HCT116 (cell line): ENCODE results near the gene ASS1. TPM values are rescaled to one million over a fixed set of nuclear protein-coding genes. Genes with fewer than 3 reads are reported as not detected.

ENCODE experiments used
- ATAC-seq: fragments of 200-7000 bp; cut with Tn5 transposase; 2 replicates; pipeline ENCODE4 v1.9.1; 2020; ENCODE audit warnings: mild to moderate bottlenecking, moderate library complexity
- BruUV-seq: library from RNA; stranded (reverse); fragments of 400-500 nt; replicated peaks from 2 replicates; lab custom pipeline; 2021; lab: Mats Ljungman, UMichigan
- CTCF ChIA-PET: fragments of 300-600 bp; sonication (Branson Sonifier 250); formaldehyde crosslinking; loops from one replicate; lab custom pipeline; 2021; ENCODE audit warnings: antibody characterized with exemption; lab: Charles Lee
- POLR2A ChIA-PET: fragments of 300-600, 350-600 bp; sonication (Branson Sonifier 250); formaldehyde crosslinking; loops from one replicate; lab custom pipeline; 2021; ENCODE audit warnings: antibody characterized with exemption; lab: Charles Lee
- RAD21 ChIA-PET, 2 experiments: fragments of 300-600 bp; sonication (Branson Sonifier 250); formaldehyde crosslinking; loops; one replicate each; lab custom pipeline; 2023; ENCODE audit warnings: low total read pairs in 2 of 2; ENCODE audit not compliant: uncharacterized antibody in 2 of 2, unreplicated experiment in 2 of 2, low non-redundant PET in 1 of 2; lab: Charles Lee
- DNase-seq: peaks from one replicate; pipeline ENCODE4 v3.0.0-alpha.2; 2010; ENCODE audit warnings: low read depth, low spot score
- H2AFZ ChIP-seq: fragments of 200-600 bp; shearing (Covaris generic), sonication (generic); 2 replicates; pipeline ENCODE4 v1.6.1; 2017; ENCODE audit warnings: low read depth, mixed run types, mixed read lengths, antibody characterized with exemption, low read length; ENCODE audit not compliant: poor library complexity, severe bottlenecking
- H3K27ac ChIP-seq: 2 replicates; pipeline ENCODE4 v1.5.1; 2012; ENCODE audit warnings: low read depth, low read length
- H3K27me3 ChIP-seq: fragments of 200-600 bp; sonication (generic); 2 replicates; pipeline ENCODE4 v1.6.1; 2016; ENCODE audit warnings: mixed run types, low read length, mixed read lengths; ENCODE audit not compliant: insufficient read depth
- H3K36me3 ChIP-seq, 2 experiments: fragments of 200-500 bp in 1 of 2; fragments of 200-600 bp in 1 of 2; sonication (Bioruptor generic) in 1 of 2; sonication (generic) in 1 of 2; 2 replicates each; pipeline versions ENCODE4 v1.5.1 to v1.6.1; 2014 to 2016; ENCODE audit warnings: low read length in 2 of 2, inconsistent platforms in 1 of 2, mixed read lengths in 1 of 2, mixed run types in 1 of 2; ENCODE audit not compliant: insufficient read depth in 2 of 2, control insufficient read depth in 1 of 2
- H3K4me1 ChIP-seq, 2 experiments: fragments of 200-600 bp in 1 of 2; sonication (generic) in 1 of 2; 2 replicates each; pipeline versions ENCODE4 v1.5.1 to v1.6.1; 2012 to 2017; ENCODE audit warnings: low read length in 2 of 2, inconsistent platforms in 1 of 2, mild to moderate bottlenecking in 1 of 2, mixed read lengths in 1 of 2, mixed run types in 1 of 2, moderate library complexity in 1 of 2; ENCODE audit not compliant: insufficient read depth in 2 of 2, control insufficient read depth in 1 of 2
- H3K4me2 ChIP-seq: fragments of 200-600 bp; sonication (generic); 2 replicates; pipeline ENCODE4 v1.6.1; 2017; ENCODE audit warnings: mixed run types, low read length, mixed read lengths
- H3K4me3 ChIP-seq, 2 experiments: fragments of 200-600 bp in 1 of 2; sonication (generic) in 1 of 2; replicated peaks in 1 of 2; 2 replicates each; pipeline ENCODE4 v1.5.1; 2011 to 2016; ENCODE audit warnings: low read length in 2 of 2, control low read depth in 1 of 2, low read depth in 1 of 2, mild to moderate bottlenecking in 1 of 2, mixed read lengths in 1 of 2, mixed run types in 1 of 2
- H3K79me2 ChIP-seq: fragments of 200-600 bp; sonication (generic); 2 replicates; pipeline ENCODE4 v1.6.1; 2017; ENCODE audit warnings: mild to moderate bottlenecking, mixed run types, low read length, moderate library complexity, mixed read lengths; ENCODE audit not compliant: insufficient read depth
- H3K9ac ChIP-seq: fragments of 200-600 bp; sonication (generic); 2 replicates; pipeline ENCODE4 v1.6.1; 2016; ENCODE audit warnings: low read length, mixed read lengths
- H3K9me2 ChIP-seq: fragments of 200-600 bp; sonication (generic), shearing (Covaris generic); 2 replicates; pipeline ENCODE4 v1.6.1; 2017; ENCODE audit warnings: mixed run types, mild to moderate bottlenecking, moderate library complexity; ENCODE audit not compliant: insufficient read depth
- H3K9me3 ChIP-seq, 2 experiments: fragments of 200-500 bp in 1 of 2; fragments of 200-600 bp in 1 of 2; sonication (Bioruptor generic) in 1 of 2; sonication (generic) in 1 of 2; 2 replicates each; pipeline ENCODE4 v1.6.1; 2014 to 2017; ENCODE audit warnings: low read length in 2 of 2, mixed read lengths in 2 of 2, inconsistent platforms in 1 of 2, low read depth in 1 of 2, mild to moderate bottlenecking in 1 of 2, mixed run types in 1 of 2, moderate library complexity in 1 of 2; ENCODE audit not compliant: control insufficient read depth in 1 of 2, insufficient read depth in 1 of 2
- H4K20me1 ChIP-seq: fragments of 200-600 bp; sonication (generic), shearing (Covaris generic); 2 replicates; pipeline ENCODE4 v1.6.1; 2017; ENCODE audit warnings: mixed run types, mild to moderate bottlenecking, moderate library complexity; ENCODE audit not compliant: insufficient read depth
- EGR1 ChIP-seq: IDR thresholded peaks from 2 replicates; pipeline ENCODE4 v1.6.1; 2012; ENCODE audit warnings: low read depth
- POLR2A ChIP-seq: IDR thresholded peaks from 2 replicates; pipeline ENCODE4 v1.7.0; 2011; ENCODE audit warnings: borderline replicate concordance; ENCODE audit not compliant: insufficient read depth, insufficient read length; ENCODE audit errors: extremely low read depth
- POLR2AphosphoS5 ChIP-seq: IDR thresholded peaks from 2 replicates; pipeline ENCODE4 v1.6.1; 2011; ENCODE audit warnings: mild to moderate bottlenecking, low read depth, low read length, moderate library complexity
- TCF7L2 ChIP-seq: IDR thresholded peaks from 2 replicates; pipeline ENCODE4 v1.7.0; 2011; ENCODE audit warnings: borderline replicate concordance, inconsistent platforms; ENCODE audit not compliant: insufficient read depth, insufficient read length; ENCODE audit errors: extremely low read depth
- ZNF274 ChIP-seq: fragments of 200-500 bp; sonication (Bioruptor generic); IDR thresholded peaks from 2 replicates; pipeline ENCODE4 v1.6.1; 2014; ENCODE audit warnings: mild to moderate bottlenecking, low read depth, low read length, inconsistent platforms
- intact Hi-C: fragments of 100-400 bp; cut with micrococcal nuclease; formaldehyde crosslinking; loops from 2 replicates; pipeline ENCODE4 v1.10.0; 2022
- total RNA-seq: library from RNA; stranded (reverse); gene quantifications from one replicate; pipeline ENCODE4 v1.2.1, GENCODE V29; 2021; ENCODE audit not compliant: unreplicated experiment
- TF ChIP-seq, protein P1 (sequence below): IDR thresholded peaks from 2 replicates; pipeline ENCODE4 v1.6.1; 2011; ENCODE audit warnings: mild to moderate bottlenecking, low read length, moderate library complexity; ENCODE audit not compliant: insufficient replicate concordance; ENCODE audit errors: extremely low read depth
- TF ChIP-seq, protein P2 (sequence below): IDR thresholded peaks from 2 replicates; pipeline ENCODE4 v1.6.1; 2012

The ASS1 gene
- total RNA-seq, 1 experiment from 2014 or later = 92.6 TPM

GRCh38 chr9:130402645-130403440, 41.9 kb upstream of the ASS1 start:
- POLR2A ChIA-PET = no interaction called here
- H3K4me1 ChIP-seq = no peaks in the 10 kb centered on the region
- H3K9me3 ChIP-seq = no peaks in the 10 kb centered on the region
- H3K79me2 ChIP-seq = no peaks in the 10 kb centered on the region
- ATAC-seq (no peak), DNase-seq (no peak)
- intact Hi-C loops = no loop called here
- RAD21 ChIA-PET = no interaction called here
- CTCF ChIA-PET = no interaction called here
- H4K20me1 ChIP-seq = no peaks in the 10 kb centered on the region
- BruUV-seq = no TSS peak
- no peak overlapping the region for H3K4me2 ChIP-seq
- TF ChIP-seq, protein P1, sequence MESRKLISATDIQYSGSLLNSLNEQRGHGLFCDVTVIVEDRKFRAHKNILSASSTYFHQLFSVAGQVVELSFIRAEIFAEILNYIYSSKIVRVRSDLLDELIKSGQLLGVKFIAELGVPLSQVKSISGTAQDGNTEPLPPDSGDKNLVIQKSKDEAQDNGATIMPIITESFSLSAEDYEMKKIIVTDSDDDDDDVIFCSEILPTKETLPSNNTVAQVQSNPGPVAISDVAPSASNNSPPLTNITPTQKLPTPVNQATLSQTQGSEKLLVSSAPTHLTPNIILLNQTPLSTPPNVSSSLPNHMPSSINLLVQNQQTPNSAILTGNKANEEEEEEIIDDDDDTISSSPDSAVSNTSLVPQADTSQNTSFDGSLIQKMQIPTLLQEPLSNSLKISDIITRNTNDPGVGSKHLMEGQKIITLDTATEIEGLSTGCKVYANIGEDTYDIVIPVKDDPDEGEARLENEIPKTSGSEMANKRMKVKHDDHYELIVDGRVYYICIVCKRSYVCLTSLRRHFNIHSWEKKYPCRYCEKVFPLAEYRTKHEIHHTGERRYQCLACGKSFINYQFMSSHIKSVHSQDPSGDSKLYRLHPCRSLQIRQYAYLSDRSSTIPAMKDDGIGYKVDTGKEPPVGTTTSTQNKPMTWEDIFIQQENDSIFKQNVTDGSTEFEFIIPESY = no peak
- no peak for TF ChIP-seq POLR2A
- no peak for TF ChIP-seq POLR2AphosphoS5
- no peak for TF ChIP-seq ZNF274
- no peak for TF ChIP-seq TCF7L2
- no peak for TF ChIP-seq EGR1
- TF ChIP-seq, protein P2, sequence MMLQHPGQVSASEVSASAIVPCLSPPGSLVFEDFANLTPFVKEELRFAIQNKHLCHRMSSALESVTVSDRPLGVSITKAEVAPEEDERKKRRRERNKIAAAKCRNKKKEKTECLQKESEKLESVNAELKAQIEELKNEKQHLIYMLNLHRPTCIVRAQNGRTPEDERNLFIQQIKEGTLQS = no peak
- H2AFZ ChIP-seq = no peak overlapping the region
- H3K9me2 ChIP-seq = no peaks in the 10 kb centered on the region
- no peak overlapping the region for H3K27ac ChIP-seq
- H3K4me3 ChIP-seq = no peak overlapping the region
- H3K9ac ChIP-seq = no peak overlapping the region
- H3K36me3 ChIP-seq = no peaks in the 10 kb centered on the region
- H3K27me3 ChIP-seq = no peaks in the 10 kb centered on the region
